Fibroblast of lung (primary cell): Measurements from ENCODE around the gene FAT2. TPM values are rescaled to one million over a fixed set of nuclear protein-coding genes. Genes with fewer than 3 reads are reported as not detected.

ENCODE experiments used
- DNase-seq, 2 donors: peaks; one replicate each; pipeline versions ENCODE4 v3.0.0 to v3.0.0-alpha.2; 2010; ENCODE audit warnings: low read depth in 2 of 2
- H2AFZ ChIP-seq: 2 replicates; pipeline ENCODE4 v1.5.1; 2012; ENCODE audit warnings: low read length, control low read depth, inconsistent platforms
- H3K27ac ChIP-seq: 2 replicates; pipeline ENCODE4 v1.5.1; 2011; ENCODE audit warnings: low read length, control low read depth; ENCODE audit not compliant: insufficient read depth
- H3K27me3 ChIP-seq: 2 replicates; pipeline ENCODE4 v1.5.1; 2011; ENCODE audit warnings: mild to moderate bottlenecking, low read length; ENCODE audit not compliant: control insufficient read depth, insufficient read depth
- H3K36me3 ChIP-seq: 2 replicates; pipeline ENCODE4 v1.5.1; 2011; ENCODE audit warnings: low read length; ENCODE audit not compliant: control insufficient read depth, insufficient read depth
- H3K4me1 ChIP-seq: 2 replicates; pipeline ENCODE4 v1.5.1; 2011; ENCODE audit warnings: low read length; ENCODE audit not compliant: control insufficient read depth, insufficient read depth; ENCODE audit errors: extremely low read depth
- H3K4me2 ChIP-seq: 2 replicates; pipeline ENCODE4 v1.5.1; 2011; ENCODE audit warnings: low read length, control low read depth; ENCODE audit not compliant: insufficient read depth; ENCODE audit errors: extremely low read depth
- H3K4me3 ChIP-seq, 4 experiments: fragments of 200-600 bp in 1 of 4; sonication (generic) in 1 of 4; replicated peaks in 1 of 4; 2 replicates each; pipeline ENCODE4 v1.5.1; 2011 to 2016; ENCODE audit warnings: low read length in 4 of 4, low read depth in 3 of 4, mild to moderate bottlenecking in 3 of 4, control low read depth in 2 of 4, inconsistent platforms in 1 of 4, mixed read lengths in 1 of 4; ENCODE audit not compliant: insufficient read depth in 1 of 4; ENCODE audit errors: control extremely low read depth in 1 of 4
- H3K79me2 ChIP-seq: 2 replicates; pipeline ENCODE4 v1.5.1; 2012; ENCODE audit warnings: mild to moderate bottlenecking, low read length, inconsistent platforms; ENCODE audit not compliant: control insufficient read depth, insufficient read depth
- H3K9ac ChIP-seq: 2 replicates; pipeline ENCODE4 v1.5.1; 2011; ENCODE audit warnings: mild to moderate bottlenecking, low read length, control low read depth; ENCODE audit not compliant: insufficient read depth
- H3K9me3 ChIP-seq: 2 replicates; pipeline ENCODE4 v1.5.1; 2012; ENCODE audit warnings: low read depth, low read length; ENCODE audit not compliant: control insufficient read depth, insufficient read depth
- H4K20me1 ChIP-seq: 2 replicates; pipeline ENCODE4 v1.5.1; 2011; ENCODE audit warnings: low read length; ENCODE audit not compliant: control insufficient read depth, insufficient read depth; ENCODE audit errors: extremely low read depth
- CTCF ChIP-seq, 2 donors: IDR thresholded peaks in 1 of 2; conservative IDR thresholded peaks in 1 of 2; 1 replicate in 1 of 2; 2 replicates in 1 of 2; pipeline ENCODE4 v1.5.1; 2011 to 2012; ENCODE audit warnings: low read length in 2 of 2, control low read depth in 1 of 2, inconsistent platforms in 1 of 2, low read depth in 1 of 2, mild to moderate bottlenecking in 1 of 2
- EZH2 ChIP-seq: IDR thresholded peaks from 2 replicates; pipeline ENCODE4 v1.5.1; 2012; ENCODE audit warnings: low read length, control low read depth, mild to moderate bottlenecking; ENCODE audit errors: missing control alignments
- polyA plus RNA-seq, 2 donors: library from polyadenylated mRNA; depleted of rRNA in 1 of 2; stranded (reverse) in 1 of 2; unstranded in 1 of 2; fragments of >200 nt; gene quantifications; 2 replicates each; pipeline ENCODE4 v1.2.1, GENCODE V29; 2011 to 2012; ENCODE audit warnings: missing spikeins in 1 of 2
- total RNA-seq: library from RNA; depleted of rRNA; stranded (reverse); fragments of >200 nt; gene quantifications from 2 replicates; pipeline ENCODE4 v1.2.1, GENCODE V29; 2014

The FAT2 gene
- total and polyA plus RNA-seq, 2 donors (not counting 1 experiment from before 2014, with no cell fraction given): under 0.01 TPM; not detected in 1

- Histone ChIP-seq H4K20me1 (no peaks in the 10 kb centered on the region), H3K4me1 (no peaks in the 10 kb centered on the region), H3K79me2 (no peaks in the 10 kb centered on the region), H3K36me3 (no peaks in the 10 kb centered on the region), H3K27ac (no peak overlapping the region), H3K27me3 (no peaks in the 10 kb centered on the region), H3K4me2 (no peak overlapping the region), H2AFZ (no peak overlapping the region), H3K9me3 (no peaks in the 10 kb centered on the region), H3K9ac (no peak overlapping the region), H3K4me3 (no peak overlapping the region)
- DNase-seq: no peak
- TF ChIP-seq CTCF (conservative IDR thresholded peaks at IDR 0.05 in 1 of 2, IDR thresholded peaks at IDR 0.05 in 1 of 2; ENCODE audit: low read depth in 1 of 2, low read length in 2 of 2): no peak
- TF ChIP-seq EZH2: no peak
Measured at GRCh38 chr5:151556806-151557205, 34.3 kb downstream of the FAT2 start.

- no peaks in the 10 kb centered on the region for H3K36me3 ChIP-seq
Measured at GRCh38 chr5:151555760-151556576, 35.2 kb downstream of the FAT2 start.

DNA sequence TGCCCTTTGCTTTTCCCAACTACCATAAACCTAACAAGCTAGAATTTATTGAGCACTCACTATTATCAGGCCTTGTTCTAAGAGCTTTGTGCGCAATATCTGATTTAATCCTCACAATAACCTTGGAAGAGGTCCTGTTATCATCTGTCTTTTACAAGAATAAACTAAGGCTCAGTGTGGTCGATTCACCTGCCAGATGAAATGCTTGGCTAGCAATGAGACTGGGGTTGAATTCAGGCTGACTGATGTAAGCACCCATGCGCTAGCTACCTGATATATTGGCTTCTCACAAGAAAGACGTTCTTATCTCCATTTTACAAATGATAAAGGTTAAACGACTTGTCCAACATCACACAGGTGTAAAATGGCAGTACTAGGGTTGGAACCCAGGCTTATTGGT, 37.4 kb downstream of the FAT2 start:
- Histone ChIP-seq H3K9me3 (no peaks in the 10 kb centered on the region), H3K79me2 (no peaks in the 10 kb centered on the region), H3K27me3 (no peaks in the 10 kb centered on the region), H3K4me1 (no peaks in the 10 kb centered on the region), H2AFZ (no peak overlapping the region), H3K4me2 (no peak overlapping the region), H3K27ac (no peak overlapping the region), H3K4me3 (no peak overlapping the region), H3K36me3 (no peaks in the 10 kb centered on the region), H4K20me1 (no peaks in the 10 kb centered on the region), H3K9ac (no peak overlapping the region)
- TF ChIP-seq EZH2 (no peak), CTCF (conservative IDR thresholded peaks at IDR 0.05 in 1 of 2, IDR thresholded peaks at IDR 0.05 in 1 of 2; ENCODE audit: low read depth in 1 of 2, low read length in 2 of 2) (no peak)
- DNase-seq: no peak

More at GRCh38 chr5:151555760-151556576, 35.2 kb downstream of the FAT2 start:
- Histone ChIP-seq H3K9ac (no peak overlapping the region), H3K79me2 (no peaks in the 10 kb centered on the region), H3K4me3 (no peak overlapping the region), H4K20me1 (no peaks in the 10 kb centered on the region), H2AFZ (no peak overlapping the region), H3K9me3 (no peaks in the 10 kb centered on the region), H3K4me1 (no peaks in the 10 kb centered on the region), H3K27me3 (no peaks in the 10 kb centered on the region), H3K27ac (no peak overlapping the region), H3K4me2 (no peak overlapping the region)
- no peak for DNase-seq
- no peak for TF ChIP-seq EZH2
- TF ChIP-seq CTCF (conservative IDR thresholded peaks at IDR 0.05 in 1 of 2, IDR thresholded peaks at IDR 0.05 in 1 of 2; ENCODE audit: low read depth in 1 of 2, low read length in 2 of 2): no peak
